ENCODE results near the gene FXR1. TPM values are rescaled to one million over a fixed set of nuclear protein-coding genes. Genes with fewer than 3 reads are reported as not detected.
"Not testable (repeated sequence)": the region's sequence is repeated elsewhere in the genome, so short reads cannot be mapped to it uniquely, and the experiment has no call there.

The FXR1 gene
- total and polyA plus RNA-seq, 2 of the 4 experiments (the other 2 are of a cell fraction), result 110 to 182 TPM

DNA sequence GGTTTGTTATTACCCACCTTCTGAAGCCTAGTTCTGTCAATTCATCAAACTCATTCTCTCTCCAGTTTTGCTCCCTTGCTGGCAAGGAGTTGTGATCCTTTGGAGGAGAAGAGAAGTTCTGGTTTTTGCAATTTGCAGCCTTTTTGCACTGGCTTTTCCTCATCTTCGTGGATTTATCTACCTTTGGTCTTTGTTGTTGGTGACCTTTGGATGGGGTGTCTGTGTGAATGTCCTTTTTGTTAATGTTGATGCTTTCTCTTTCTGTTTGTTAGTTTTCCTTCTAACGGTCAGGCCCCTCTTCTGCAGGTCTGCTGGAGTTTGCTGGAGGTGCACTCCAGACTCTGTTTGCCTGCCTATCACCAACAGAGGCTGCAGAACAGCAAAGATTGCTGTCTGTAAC is 91.0 kb downstream of the FXR1 start:
- dilution Hi-C loops (cut with HindIII; ENCODE audit: low sequenced_read_pairs, unreplicated experiment); ATAC-seq (ENCODE audit: low read depth); H4K5ac ChIP-seq (ENCODE audit: low read depth, low read length); H2AFZ ChIP-seq (replicated peaks; ENCODE audit: low read length, poor library complexity); H3K4me2 ChIP-seq (ENCODE audit: low read depth, low read length); H3K4ac ChIP-seq (ENCODE audit: low read depth, low read length); H3K56ac ChIP-seq (ENCODE audit: extremely low read depth, insufficient read depth, low read length); H2BK20ac ChIP-seq (ENCODE audit: low read depth, low read length); H4K20me1 ChIP-seq (ENCODE audit: insufficient read depth, low read length); H3K4me1 ChIP-seq (ENCODE audit: control insufficient read depth, insufficient read depth, low read length); H3K9me1 ChIP-seq (ENCODE audit: insufficient read depth, low read length); H2AK5ac ChIP-seq (ENCODE audit: low read depth, low read length); H3K4me3 ChIP-seq (ENCODE audit: insufficient read depth, low read depth, low read length); H3K14ac ChIP-seq (replicated peaks; ENCODE audit: low read depth, low read length); H3K9me3 ChIP-seq (ENCODE audit: control insufficient read depth, insufficient read depth, low read length); H2BK15ac ChIP-seq (ENCODE audit: low read depth, low read length); H3K23ac ChIP-seq (ENCODE audit: low read depth, low read length); H3K27me3 ChIP-seq (ENCODE audit: control insufficient read depth, insufficient read depth, low read length); DNase-seq; H2AK9ac ChIP-seq (replicated peaks; ENCODE audit: low read depth, low read length, poor library complexity); CTCF ChIA-PET; H3K36me3 ChIP-seq (ENCODE audit: control insufficient read depth, insufficient read depth, low read length); H3K9ac ChIP-seq (ENCODE audit: low read depth, low read length); H3K18ac ChIP-seq (ENCODE audit: low read depth, low read length); in situ Hi-C loops (cut with MboI; ENCODE audit: low sequenced_read_pairs); intact Hi-C loops (cut with micrococcal nuclease); H3K27ac ChIP-seq (ENCODE audit: insufficient read depth, low read length); H4K91ac ChIP-seq (ENCODE audit: insufficient read depth, low read depth, low read length); H2BK5ac ChIP-seq (ENCODE audit: low read depth, low read length, poor library complexity, severe bottlenecking); H2BK120ac ChIP-seq (ENCODE audit: low read depth, low read length); H3K79me1 ChIP-seq (ENCODE audit: low read depth in 1 of 2, low read length in 2 of 2); H4K8ac ChIP-seq (ENCODE audit: low read depth in 2 of 2, low read length in 2 of 2); POLR2A ChIA-PET (ENCODE audit: unreplicated experiment); BruUV-seq (replicated peaks): not testable (repeated sequence)
- no CpG with 5 or more reads among the region's 2 CpGs for WGBS, 2 experiments (ENCODE audit: extremely low coverage in 2 of 2, insufficient read length in 1 of 2)
